ENCODE measurements around the gene ANKS4B. TPM values are rescaled to one million over a fixed set of nuclear protein-coding genes. Genes with fewer than 3 reads are reported as not detected.
A peak's percentile ranks its signal among the peaks of the same experiment; 100 is the strongest.

The ANKS4B gene
- total RNA-seq, 4 donors from 2014 or later, result not detected

- DNase-seq (ENCODE audit: extremely low spot score), result peak; percentile 81
- 75% methylated on average over 2 of the region's 2 CpGs for WGBS
- Histone ChIP-seq H3K36me3 (peaks cover 0 to 5% (median 0%) of the 10 kb centered on the region in 4 donors), H3K27me3 (peaks cover 0 to 51% (median 6%) of the 10 kb centered on the region in 4 donors), H3K27ac (replicated peaks in 1 of 4) (no peak overlapping the region), H3K9me3 (no peaks in the 10 kb centered on the region), H3K4me1 (peaks cover 10 to 23% (median 21%) of the 10 kb centered on the region in 4 donors), H3K4me3 (no peak overlapping the region)
- intact Hi-C loops (cut with DNase I), result loop anchor here (5.0 kb wide), 2 partner anchors 92 to 127 kb away; partner anchors contain the start of gene DNAH3
- TF ChIP-seq POLR2AphosphoS5 (IDR thresholded peaks at IDR 0.05) (no peak), CTCF (IDR thresholded peaks at IDR 0.05) (no peak), POLR2A (IDR thresholded peaks at IDR 0.05; ENCODE audit: low read depth) (no peak), EP300 (IDR thresholded peaks at IDR 0.05) (no peak)
These were observed 46.0 kb downstream of the ANKS4B start for GRCh38 chr16:21279501-21279900.

GRCh38 chr16:21281698-21282389 lies 48.3 kb downstream of the ANKS4B start:
- TF ChIP-seq POLR2A (IDR thresholded peaks at IDR 0.05; ENCODE audit: low read depth), result no peak
- TF ChIP-seq POLR2AphosphoS5 (IDR thresholded peaks at IDR 0.05), result no peak
- TF ChIP-seq EP300 (IDR thresholded peaks at IDR 0.05), result no peak
- no peak for TF ChIP-seq CTCF (IDR thresholded peaks at IDR 0.05)
- H3K27ac ChIP-seq (replicated peaks in 1 of 4), result no peak overlapping the region
- DNase-seq (ENCODE audit: extremely low spot score), result no peak
- peaks cover 0 to 50% (median 14%) of the 10 kb centered on the region in 4 donors for H3K27me3 ChIP-seq
- intact Hi-C loops (cut with DNase I), result no loop called here
- no peaks in the 10 kb centered on the region for H3K9me3 ChIP-seq
- no peak overlapping the region for H3K4me3 ChIP-seq
- H3K4me1 ChIP-seq, result peaks cover 10 to 23% (median 21%) of the 10 kb centered on the region in 4 donors
- 87% methylated on average over 7 of the region's 7 CpGs for WGBS
- H3K36me3 ChIP-seq, result no peaks in the 10 kb centered on the region

- intact Hi-C loops (cut with DNase I), result no loop called here
- Histone ChIP-seq H3K27me3 (peaks cover 0 to 45% (median 14%) of the 10 kb centered on the region in 4 donors), H3K36me3 (no peaks in the 10 kb centered on the region), H3K4me3 (peak overlapping the region; percentile 41 to 54 (median 48)), H3K27ac (replicated peaks in 1 of 4) (no peak overlapping the region), H3K4me1 (peaks cover 5 to 11% (median 10%) of the 10 kb centered on the region in 4 donors), H3K9me3 (no peaks in the 10 kb centered on the region)
- 4% methylated on average over 29 of the region's 67 CpGs for WGBS
- TF ChIP-seq POLR2AphosphoS5 (IDR thresholded peaks at IDR 0.05), result no peak
- TF ChIP-seq CTCF (IDR thresholded peaks at IDR 0.05), result peak; percentile 24 to 52 (median 45)
- peak; percentile 83 for DNase-seq (ENCODE audit: extremely low spot score)
These were observed 50.2 kb downstream of the ANKS4B start for GRCh38 chr16:21283521-21284289.

GRCh38 chr16:21284414-21284813 lies 50.9 kb downstream of the ANKS4B start:
- TF ChIP-seq POLR2AphosphoS5 (IDR thresholded peaks at IDR 0.05) (no peak), EP300 (IDR thresholded peaks at IDR 0.05) (no peak), POLR2A (IDR thresholded peaks at IDR 0.05; ENCODE audit: low read depth) (no peak), CTCF (IDR thresholded peaks at IDR 0.05) (no peak)
- Histone ChIP-seq H3K27ac (replicated peaks in 1 of 4) (no peak overlapping the region), H3K4me1 (peaks cover 5 to 11% (median 10%) of the 10 kb centered on the region in 4 donors), H3K4me3 (no peak overlapping the region), H3K27me3 (peaks cover 0 to 51% (median 14%) of the 10 kb centered on the region in 4 donors), H3K9me3 (peaks cover 0 to 2% (median 0%) of the 10 kb centered on the region in 4 donors), H3K36me3 (no peaks in the 10 kb centered on the region)
- WGBS, result 87% methylated on average over 4 of the region's 4 CpGs
- intact Hi-C loops (cut with DNase I), result no loop called here
- no peak for DNase-seq (ENCODE audit: extremely low spot score)
